Hepatocyte (in vitro differentiated cells): ENCODE data around the gene CDHR2. TPM values are rescaled to one million over a fixed set of nuclear protein-coding genes. Genes with fewer than 3 reads are reported as not detected.

Experiments used
- DNase-seq: peaks from one replicate; pipeline ENCODE4 v3.0.0-alpha.2; 2016; ENCODE audit warnings: low spot score
- H2AFZ ChIP-seq: fragments of 200-600 bp; sonication (generic); 2 replicates; pipeline ENCODE4 v1.6.0; 2016; ENCODE audit warnings: antibody characterized with exemption, mild to moderate bottlenecking
- H3K27ac ChIP-seq: fragments of 200-600 bp; sonication (generic); 2 replicates; pipeline ENCODE4 v1.5.1; 2016; ENCODE audit warnings: mild to moderate bottlenecking
- H3K27me3 ChIP-seq: fragments of 200-600 bp; sonication (generic); 2 replicates; pipeline ENCODE4 v1.6.1; 2016
- H3K36me3 ChIP-seq: fragments of 200-600 bp; sonication (generic); replicated peaks from 2 replicates; pipeline ENCODE4 v1.5.1; 2016; ENCODE audit warnings: low read depth; ENCODE audit not compliant: insufficient read depth
- H3K4me1 ChIP-seq: fragments of 200-600 bp; sonication (generic); 2 replicates; pipeline ENCODE4 v1.5.1; 2016; ENCODE audit warnings: mild to moderate bottlenecking, moderate library complexity; ENCODE audit not compliant: insufficient read depth
- H3K4me2 ChIP-seq: fragments of 200-600 bp; sonication (generic); 2 replicates; pipeline ENCODE4 v1.6.0; 2016
- H3K4me3 ChIP-seq: fragments of 200-600 bp; sonication (generic); 2 replicates; pipeline ENCODE4 v1.5.1; 2016; ENCODE audit warnings: mild to moderate bottlenecking
- H3K79me2 ChIP-seq: fragments of 200-600 bp; sonication (generic); 2 replicates; pipeline ENCODE4 v1.6.0; 2017; ENCODE audit warnings: mild to moderate bottlenecking
- H3K9me2 ChIP-seq: fragments of 200-600 bp; sonication (generic); replicated peaks from 2 replicates; pipeline ENCODE4 v1.6.0; 2017; ENCODE audit warnings: mild to moderate bottlenecking; ENCODE audit not compliant: insufficient read depth
- H3K9me3 ChIP-seq: fragments of 200-600 bp; sonication (generic); 2 replicates; pipeline ENCODE4 v1.5.1; 2016; ENCODE audit warnings: low read depth, mild to moderate bottlenecking
- H4K20me1 ChIP-seq: fragments of 200-600 bp; sonication (generic); 2 replicates; pipeline ENCODE4 v1.6.0; 2016; ENCODE audit warnings: mild to moderate bottlenecking; ENCODE audit not compliant: insufficient read depth, poor library complexity, severe bottlenecking
- EZH2 ChIP-seq: fragments of 200-600 bp; sonication (generic); IDR thresholded peaks from 2 replicates; pipeline ENCODE4 v1.6.1; 2016; ENCODE audit warnings: antibody characterized with exemption, mild to moderate bottlenecking, borderline replicate concordance
- EZH2phosphoT487 ChIP-seq: fragments of 200-600 bp; sonication (generic); IDR thresholded peaks from one replicate; pipeline ENCODE4 v1.6.1; 2018; ENCODE audit warnings: antibody characterized with exemption, mild to moderate bottlenecking, low read depth, moderate library complexity; ENCODE audit not compliant: unreplicated experiment, severe bottlenecking
- WGBS: methylation state at CpG from one replicate; pipeline ENCODE4 v1.1.6; 2016; ENCODE audit warnings: low lambda C conversion rate; ENCODE audit errors: missing lambda C conversion rate; 5-methylcytosine and 5-hydroxymethylcytosine counted together
- polyA plus RNA-seq: library from polyadenylated mRNA; unstranded; fragments of >200 nt; fragmentation: Nextera tagmentation; extraction: Ambion mirVana; gene quantifications from 2 replicates; pipeline ENCODE4 v1.2.1, GENCODE V29; 2016
- total RNA-seq: library from RNA; depleted of rRNA; stranded (reverse); fragments of >200 nt; gene quantifications from 2 replicates; pipeline ENCODE4 v1.2.3, GENCODE V29; 2014
- TF ChIP-seq, protein P1 (sequence below): fragments of 200-600 bp; sonication (generic); IDR thresholded peaks from 2 replicates; pipeline ENCODE4 v1.5.1; 2016; ENCODE audit warnings: antibody characterized with exemption, mild to moderate bottlenecking; ENCODE audit not compliant: poor library complexity

Gene CDHR2
- total and polyA plus RNA-seq, 2 experiments from 2014 or later, result 28.3 to 29.8 TPM

DNA sequence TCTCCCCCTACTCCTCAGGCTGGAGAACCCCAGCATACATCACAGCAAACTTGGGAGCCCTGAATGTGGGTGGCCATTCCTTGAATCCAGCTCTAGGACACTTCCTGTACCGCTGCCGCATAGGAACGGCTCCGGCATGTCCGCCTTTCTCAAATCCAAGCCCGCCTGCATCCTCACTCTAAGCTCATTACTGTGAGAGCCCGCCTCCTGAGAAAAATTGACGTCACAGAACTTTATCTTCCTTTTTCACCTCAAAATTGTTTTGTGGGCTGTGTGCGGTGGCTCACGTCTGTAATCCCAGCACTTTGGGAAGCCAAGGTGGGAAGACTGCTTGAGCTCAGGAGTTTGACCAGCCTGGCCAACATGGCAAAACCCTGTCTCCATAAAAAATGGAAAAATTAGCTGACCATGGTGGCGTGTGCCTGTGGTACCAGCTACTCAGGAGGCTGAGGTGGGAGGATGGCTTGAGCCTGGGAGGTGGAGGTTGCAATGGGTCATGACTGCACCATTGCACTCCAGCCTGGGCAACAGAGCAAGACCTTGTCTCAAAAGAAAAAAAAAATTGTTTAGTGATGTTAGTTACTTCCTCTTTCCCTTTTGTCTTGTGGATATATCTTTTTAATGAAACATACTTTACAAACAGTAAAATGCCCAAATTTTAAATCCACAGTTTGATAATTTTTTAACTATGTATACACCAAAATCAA is 34.7 kb upstream of the CDHR2 start:
- no peak overlapping the region for H2AFZ ChIP-seq
- H3K9me3 ChIP-seq, result no peaks in the 10 kb centered on the region
- H3K79me2 ChIP-seq, result no peaks in the 10 kb centered on the region
- no peak overlapping the region for H3K4me2 ChIP-seq
- 78% methylated on average over 11 of the region's 11 CpGs for WGBS
- no peak for DNase-seq
- no peak overlapping the region for H3K4me3 ChIP-seq
- H3K4me1 ChIP-seq, result no peaks in the 10 kb centered on the region
- TF ChIP-seq EZH2 (no peak), EZH2phosphoT487 (no peak)
- TF ChIP-seq, protein P1, sequence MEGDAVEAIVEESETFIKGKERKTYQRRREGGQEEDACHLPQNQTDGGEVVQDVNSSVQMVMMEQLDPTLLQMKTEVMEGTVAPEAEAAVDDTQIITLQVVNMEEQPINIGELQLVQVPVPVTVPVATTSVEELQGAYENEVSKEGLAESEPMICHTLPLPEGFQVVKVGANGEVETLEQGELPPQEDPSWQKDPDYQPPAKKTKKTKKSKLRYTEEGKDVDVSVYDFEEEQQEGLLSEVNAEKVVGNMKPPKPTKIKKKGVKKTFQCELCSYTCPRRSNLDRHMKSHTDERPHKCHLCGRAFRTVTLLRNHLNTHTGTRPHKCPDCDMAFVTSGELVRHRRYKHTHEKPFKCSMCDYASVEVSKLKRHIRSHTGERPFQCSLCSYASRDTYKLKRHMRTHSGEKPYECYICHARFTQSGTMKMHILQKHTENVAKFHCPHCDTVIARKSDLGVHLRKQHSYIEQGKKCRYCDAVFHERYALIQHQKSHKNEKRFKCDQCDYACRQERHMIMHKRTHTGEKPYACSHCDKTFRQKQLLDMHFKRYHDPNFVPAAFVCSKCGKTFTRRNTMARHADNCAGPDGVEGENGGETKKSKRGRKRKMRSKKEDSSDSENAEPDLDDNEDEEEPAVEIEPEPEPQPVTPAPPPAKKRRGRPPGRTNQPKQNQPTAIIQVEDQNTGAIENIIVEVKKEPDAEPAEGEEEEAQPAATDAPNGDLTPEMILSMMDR, result no peak
- no peaks in the 10 kb centered on the region for H4K20me1 ChIP-seq
- no peak overlapping the region for H3K27ac ChIP-seq
- H3K36me3 ChIP-seq, result no peaks in the 10 kb centered on the region
- H3K27me3 ChIP-seq, result no peaks in the 10 kb centered on the region
- no peaks in the 10 kb centered on the region for H3K9me2 ChIP-seq

DNA sequence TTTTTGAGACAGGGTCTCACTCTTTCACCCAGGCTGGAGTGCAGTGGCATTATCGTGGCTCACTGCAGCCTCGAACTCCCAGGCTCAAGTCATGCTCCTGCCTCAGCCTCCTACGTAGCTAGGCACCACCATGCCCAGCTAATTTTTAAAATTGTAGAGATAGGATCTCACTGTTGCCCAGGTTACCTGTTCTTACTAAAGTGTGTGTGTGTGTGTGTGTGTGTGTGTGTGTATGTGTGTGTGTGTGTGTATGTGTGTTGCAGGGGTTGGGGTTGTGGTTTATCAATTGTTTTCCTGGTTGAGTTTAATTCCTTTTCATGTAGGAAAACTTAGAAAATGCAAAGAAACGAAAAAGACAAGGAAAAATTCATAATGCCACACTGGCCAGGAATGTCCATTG is 33.7 kb upstream of the CDHR2 start:
- H3K27ac ChIP-seq, result no peak overlapping the region
- H2AFZ ChIP-seq, result no peak overlapping the region
- H3K27me3 ChIP-seq, result no peaks in the 10 kb centered on the region
- no peaks in the 10 kb centered on the region for H3K36me3 ChIP-seq
- no peak overlapping the region for H3K4me3 ChIP-seq
- no peak for DNase-seq
- H3K9me3 ChIP-seq, result no peaks in the 10 kb centered on the region
- H3K4me2 ChIP-seq, result no peak overlapping the region
- 94% methylated on average over 4 of the region's 4 CpGs for WGBS
- no peaks in the 10 kb centered on the region for H3K79me2 ChIP-seq
- TF ChIP-seq, protein P1, result no peak
- no peak for TF ChIP-seq EZH2
- TF ChIP-seq EZH2phosphoT487, result no peak
- no peaks in the 10 kb centered on the region for H4K20me1 ChIP-seq
- no peaks in the 10 kb centered on the region for H3K4me1 ChIP-seq
- H3K9me2 ChIP-seq, result no peaks in the 10 kb centered on the region

DNA sequence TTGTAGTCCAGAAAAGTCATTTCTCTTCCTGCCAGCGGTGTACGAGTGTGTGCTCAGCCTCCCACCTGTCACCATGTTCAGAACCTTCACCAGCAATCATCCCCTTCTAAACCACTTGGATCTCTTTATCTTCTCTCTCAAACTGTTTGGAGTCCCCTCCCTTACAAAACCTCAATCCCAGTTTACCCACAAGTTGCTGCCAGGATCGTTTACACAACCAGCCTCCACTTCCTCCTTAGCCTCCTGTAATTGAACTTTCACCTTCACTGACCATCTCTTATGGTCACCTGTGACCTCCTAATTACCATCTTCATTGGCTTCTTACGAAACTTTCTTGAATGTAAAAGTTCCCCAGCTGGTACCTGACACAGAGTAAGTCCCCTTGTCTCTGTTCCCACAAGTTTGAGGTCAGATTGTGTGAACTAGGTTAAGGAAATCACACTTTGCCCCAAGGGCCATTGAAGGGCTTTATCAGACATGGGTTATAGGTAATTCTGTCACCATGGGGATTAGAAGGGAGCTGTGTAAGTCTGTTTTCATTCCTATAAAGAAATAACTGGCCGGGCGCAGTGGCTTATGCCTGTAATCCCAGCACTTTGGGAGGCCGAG is 32.0 kb upstream of the CDHR2 start:
- no peaks in the 10 kb centered on the region for H3K9me2 ChIP-seq
- H3K27me3 ChIP-seq, result no peaks in the 10 kb centered on the region
- H3K9me3 ChIP-seq, result no peaks in the 10 kb centered on the region
- no peak overlapping the region for H3K4me2 ChIP-seq
- DNase-seq, result no peak
- H3K4me3 ChIP-seq, result no peak overlapping the region
- no peaks in the 10 kb centered on the region for H3K36me3 ChIP-seq
- no peak overlapping the region for H3K27ac ChIP-seq
- H3K4me1 ChIP-seq, result no peaks in the 10 kb centered on the region
- WGBS, result 78% methylated on average over 7 of the region's 7 CpGs
- no peaks in the 10 kb centered on the region for H3K79me2 ChIP-seq
- TF ChIP-seq, protein P1, result no peak
- no peak for TF ChIP-seq EZH2
- no peak for TF ChIP-seq EZH2phosphoT487
- H4K20me1 ChIP-seq, result no peaks in the 10 kb centered on the region
- H2AFZ ChIP-seq, result no peak overlapping the region
